SJCRH30 (cell line): ENCODE results near the gene CDK4. TPM values are rescaled to one million over a fixed set of nuclear protein-coding genes. Genes with fewer than 3 reads are reported as not detected.
A peak's percentile ranks its signal among the peaks of the same experiment; 100 is the strongest.

Experiments
- DNase-seq, 2 experiments: peaks; one replicate each; pipeline ENCODE4 v3.0.0-alpha.2; 2015 to 2020
- H3K27ac ChIP-seq: fragments of 250-450 bp; sonication (Bioruptor Pico); 2 replicates; pipeline ENCODE4 v1.5.1; 2020; ENCODE audit warnings: mild to moderate bottlenecking, moderate library complexity
- H3K27me3 ChIP-seq: fragments of 250-450 bp; sonication (Bioruptor Pico); 2 replicates; pipeline ENCODE4 v1.5.1; 2020; ENCODE audit warnings: mild to moderate bottlenecking, moderate library complexity
- H3K36me3 ChIP-seq: fragments of 250-450 bp; sonication (Bioruptor Pico); 2 replicates; pipeline ENCODE4 v1.5.1; 2020; ENCODE audit warnings: mild to moderate bottlenecking, moderate library complexity
- H3K4me1 ChIP-seq: fragments of 250-450 bp; sonication (Bioruptor Pico); 2 replicates; pipeline ENCODE4 v1.5.1; 2020; ENCODE audit warnings: mild to moderate bottlenecking, moderate library complexity
- H3K4me3 ChIP-seq: fragments of 250-450 bp; sonication (Bioruptor Pico); 2 replicates; pipeline ENCODE4 v1.5.1; 2020; ENCODE audit warnings: mild to moderate bottlenecking, moderate library complexity
- H3K9me3 ChIP-seq: fragments of 250-450 bp; sonication (Bioruptor Pico); replicated peaks from 2 replicates; pipeline ENCODE4 v1.5.1; 2020; ENCODE audit warnings: mild to moderate bottlenecking, moderate library complexity
- total RNA-seq: library from RNA; depleted of rRNA; stranded (reverse); fragments of >200 nt; shearing (Covaris generic); gene quantifications from 2 replicates; pipeline ENCODE4 v1.2.3, GENCODE V29; 2014

The CDK4 gene
- total RNA-seq, 1 experiment from 2014 or later = 5,376 TPM

DNA sequence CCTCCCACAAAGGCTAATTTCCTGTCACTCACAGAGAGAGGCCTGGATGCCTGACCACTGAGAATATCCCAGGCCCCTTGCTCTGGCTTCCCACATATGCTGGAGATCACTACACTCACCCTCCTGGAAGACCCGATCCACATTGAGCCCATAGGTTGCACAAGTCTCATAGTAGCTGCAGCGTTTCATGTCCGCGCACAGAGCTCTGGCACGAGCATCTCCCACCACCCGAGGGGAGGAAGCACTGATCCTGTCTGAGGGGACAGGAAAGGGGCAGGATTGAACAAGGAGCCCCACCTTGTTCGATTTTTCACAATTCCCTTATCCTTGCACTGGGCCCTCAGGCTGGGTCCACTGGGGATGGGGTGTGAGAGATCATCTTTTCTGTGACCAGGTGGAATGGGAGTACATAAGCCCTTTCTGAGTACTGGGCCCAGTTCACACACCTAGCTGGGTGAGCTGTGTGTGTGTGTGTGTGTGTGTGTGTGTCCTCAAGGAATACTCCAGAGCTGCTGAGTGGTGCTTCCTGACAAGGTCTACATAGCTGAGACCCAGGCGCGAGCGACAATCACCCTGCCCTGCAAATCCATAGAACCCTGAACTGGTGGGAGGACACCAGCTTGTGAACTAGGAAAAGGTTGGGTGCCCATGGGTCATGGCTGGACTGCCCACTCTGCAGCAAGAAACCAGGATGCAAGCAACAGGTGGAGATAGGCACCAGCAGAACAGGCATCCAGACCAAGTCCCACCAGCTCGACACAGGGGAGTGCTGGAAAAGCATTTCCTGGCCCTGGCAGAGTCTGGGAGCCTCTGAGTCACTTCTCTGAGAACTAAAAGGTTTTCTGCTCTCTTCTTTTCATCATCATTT lies 19.1 kb downstream of the CDK4 start:
- Histone ChIP-seq H3K4me1 (peaks cover 33% of the 10 kb centered on the region), H3K36me3 (no peaks in the 10 kb centered on the region), H3K27ac (no peak overlapping the region), H3K27me3 (peaks cover 16% of the 10 kb centered on the region), H3K4me3 (no peak overlapping the region), H3K9me3 (no peaks in the 10 kb centered on the region)
- DNase-seq = no peak

DNA sequence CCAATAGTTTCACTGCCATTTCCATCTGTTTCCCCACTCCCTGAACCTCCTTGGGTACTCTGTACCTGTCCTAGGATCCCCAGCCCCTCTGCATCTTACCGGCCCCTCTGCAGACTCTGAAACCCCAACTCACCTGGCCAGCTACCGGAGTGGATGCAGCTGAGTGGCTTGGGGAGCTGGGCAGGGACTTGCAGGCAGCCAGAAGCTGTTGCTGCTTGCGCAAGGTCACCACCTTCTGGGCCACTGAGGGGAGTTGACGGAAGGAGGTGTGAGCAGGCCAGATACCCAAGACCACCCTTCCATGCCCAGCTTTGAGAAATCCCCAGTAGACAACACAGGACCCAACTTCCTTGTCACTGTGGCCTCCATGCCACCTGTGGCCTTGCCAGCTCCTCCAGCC lies 19.8 kb downstream of the CDK4 start:
- Histone ChIP-seq H3K27me3 (peaks cover 9% of the 10 kb centered on the region), H3K4me1 (peaks cover 30% of the 10 kb centered on the region), H3K36me3 (no peaks in the 10 kb centered on the region), H3K9me3 (no peaks in the 10 kb centered on the region), H3K27ac (no peak overlapping the region), H3K4me3 (no peak overlapping the region)
- peak in 1 of 2 experiments; percentile 73 for DNase-seq

DNA sequence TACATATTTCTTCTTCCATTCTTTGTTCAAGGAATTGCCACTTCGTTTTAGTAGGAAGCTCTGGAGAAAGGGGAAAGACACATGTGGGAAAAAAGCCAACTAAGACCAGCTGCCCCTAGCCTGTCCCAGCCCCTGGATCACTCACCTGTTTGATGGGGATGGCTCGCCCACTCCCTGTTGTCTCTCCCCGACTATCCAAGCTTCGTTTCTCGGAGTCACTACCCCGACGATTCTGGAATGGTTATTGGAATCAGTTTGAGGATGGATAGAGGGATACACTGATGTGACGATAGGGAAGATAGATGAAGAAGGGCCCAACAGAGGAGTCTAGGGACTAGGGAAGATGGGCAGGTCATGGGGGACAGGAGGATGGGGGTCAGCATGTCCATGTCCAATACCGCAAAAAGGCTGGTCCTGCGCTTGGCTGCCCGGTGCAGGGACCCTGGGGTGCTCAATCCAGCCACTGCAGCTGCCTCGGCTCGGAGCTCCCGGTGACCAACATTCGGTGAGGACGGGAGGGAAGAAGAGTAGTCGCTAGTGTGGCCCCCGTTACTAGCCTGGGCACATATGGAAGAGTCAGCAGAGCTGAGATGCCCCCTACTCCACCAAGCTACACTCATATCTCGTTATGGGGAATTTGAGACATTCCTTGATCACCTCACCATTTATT lies 20.6 kb downstream of the CDK4 start:
- peaks cover 1% of the 10 kb centered on the region for H3K27me3 ChIP-seq
- H3K27ac ChIP-seq = no peak overlapping the region
- DNase-seq = no peak
- peaks cover 23% of the 10 kb centered on the region for H3K4me1 ChIP-seq
- no peaks in the 10 kb centered on the region for H3K36me3 ChIP-seq
- H3K4me3 ChIP-seq = no peak overlapping the region
- no peaks in the 10 kb centered on the region for H3K9me3 ChIP-seq

DNA sequence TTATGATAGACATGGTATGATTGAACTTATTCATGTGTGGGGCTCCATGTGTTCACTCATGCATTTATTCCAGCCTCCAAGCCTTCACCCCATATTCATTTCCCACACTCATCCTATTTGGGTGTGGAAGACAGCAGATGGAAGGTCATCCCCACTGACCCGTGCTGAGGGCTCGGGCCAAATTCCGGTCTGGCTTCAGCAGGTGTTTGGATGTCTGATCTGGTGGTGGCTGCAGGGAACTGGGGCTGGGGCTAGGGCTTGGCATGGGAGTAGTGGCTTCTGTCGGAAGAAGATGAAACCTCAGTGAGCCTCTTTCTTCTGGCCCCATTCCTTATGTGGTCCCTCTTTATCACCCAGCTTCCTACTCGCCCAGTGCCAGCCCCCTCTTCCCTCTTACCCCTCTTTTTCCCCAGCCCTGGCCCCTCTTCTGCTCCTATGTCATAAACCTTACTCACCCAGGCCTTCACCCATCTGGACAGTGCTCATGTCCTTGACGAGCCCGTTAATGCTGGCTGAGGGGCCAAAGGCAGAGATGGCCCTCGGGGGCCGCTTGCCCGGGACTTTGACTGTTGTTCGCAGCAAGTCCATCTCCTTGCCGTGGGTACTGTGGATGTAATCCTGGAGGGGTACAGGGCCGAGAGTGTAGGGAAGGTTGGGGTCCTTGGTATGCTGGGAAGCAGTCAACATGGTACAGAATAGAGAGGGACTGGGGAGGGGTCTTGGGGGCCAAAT lies 21.6 kb downstream of the CDK4 start:
- no peak overlapping the region for H3K27ac ChIP-seq
- no peak overlapping the region for H3K4me3 ChIP-seq
- no peaks in the 10 kb centered on the region for H3K36me3 ChIP-seq
- H3K9me3 ChIP-seq = no peaks in the 10 kb centered on the region
- no peaks in the 10 kb centered on the region for H3K27me3 ChIP-seq
- H3K4me1 ChIP-seq = peaks cover 15% of the 10 kb centered on the region
- DNase-seq = no peak

DNA sequence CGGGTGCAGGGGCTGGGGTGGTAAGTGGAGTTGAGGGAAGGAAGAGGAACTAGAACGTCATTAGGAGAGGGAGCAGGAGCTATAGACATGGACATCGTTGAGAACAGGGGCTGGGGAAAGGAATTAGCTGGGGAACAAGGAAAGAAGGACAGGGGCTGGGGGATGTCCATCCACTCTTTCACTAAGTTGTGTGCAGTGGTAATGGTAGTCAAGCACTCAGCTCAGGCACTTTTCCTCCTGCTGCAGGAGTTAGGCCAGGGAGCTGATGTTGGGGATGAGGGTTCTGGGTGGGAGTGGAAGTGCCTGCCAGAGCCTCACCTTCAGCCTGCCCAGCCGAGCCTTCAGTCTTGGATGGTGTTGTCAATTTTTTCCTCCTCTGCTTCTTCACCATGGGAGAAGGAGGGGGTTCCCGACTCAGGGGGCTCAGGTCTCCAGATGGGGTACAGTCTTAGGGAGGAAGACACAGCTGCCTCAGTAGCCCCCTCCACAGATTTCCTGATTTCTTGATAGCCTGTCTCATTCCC lies 22.7 kb downstream of the CDK4 start:
- Histone ChIP-seq H3K4me3 (no peak overlapping the region), H3K27ac (no peak overlapping the region), H3K9me3 (no peaks in the 10 kb centered on the region), H3K36me3 (no peaks in the 10 kb centered on the region), H3K4me1 (peaks cover 4% of the 10 kb centered on the region), H3K27me3 (no peaks in the 10 kb centered on the region)
- DNase-seq = peak in 1 of 2 experiments; percentile 70

DNA sequence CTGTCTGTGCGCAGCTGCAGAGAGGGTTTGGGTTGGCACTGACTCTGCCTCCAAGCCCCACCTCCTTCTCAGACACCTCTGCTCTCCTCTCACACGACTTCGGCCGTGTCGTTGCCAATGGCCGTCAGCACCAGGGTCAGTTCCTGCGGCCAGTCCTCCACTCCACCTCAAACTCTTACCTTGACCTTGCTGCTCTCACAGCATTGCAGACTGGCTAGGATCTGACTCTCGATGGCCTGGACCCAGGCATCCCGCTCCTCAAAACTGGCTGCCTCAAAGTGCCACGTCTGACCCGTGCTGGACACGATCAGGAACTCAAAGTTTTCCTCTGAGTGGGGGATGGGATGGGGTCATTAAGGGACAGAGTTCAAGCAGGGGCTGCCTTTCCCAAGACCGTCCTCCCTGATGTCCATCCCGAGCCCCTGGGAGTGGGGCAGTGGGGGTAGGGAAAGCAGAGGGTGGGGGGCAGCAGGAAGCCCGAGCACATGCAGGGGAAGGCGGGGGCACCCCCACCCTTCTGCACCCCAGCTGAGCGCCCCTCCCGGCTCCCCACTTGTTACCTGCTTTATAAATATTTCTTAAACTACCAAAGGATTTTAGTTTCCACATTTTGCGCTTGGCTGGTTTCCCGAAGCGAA lies 24.2 kb downstream of the CDK4 start:
- Histone ChIP-seq H3K27me3 (no peaks in the 10 kb centered on the region), H3K36me3 (no peaks in the 10 kb centered on the region), H3K4me3 (no peak overlapping the region), H3K27ac (no peak overlapping the region), H3K4me1 (no peaks in the 10 kb centered on the region; the same call in 1 of the 2 replicates), H3K9me3 (no peaks in the 10 kb centered on the region)
- DNase-seq = peak; percentile 82 to 83

DNA sequence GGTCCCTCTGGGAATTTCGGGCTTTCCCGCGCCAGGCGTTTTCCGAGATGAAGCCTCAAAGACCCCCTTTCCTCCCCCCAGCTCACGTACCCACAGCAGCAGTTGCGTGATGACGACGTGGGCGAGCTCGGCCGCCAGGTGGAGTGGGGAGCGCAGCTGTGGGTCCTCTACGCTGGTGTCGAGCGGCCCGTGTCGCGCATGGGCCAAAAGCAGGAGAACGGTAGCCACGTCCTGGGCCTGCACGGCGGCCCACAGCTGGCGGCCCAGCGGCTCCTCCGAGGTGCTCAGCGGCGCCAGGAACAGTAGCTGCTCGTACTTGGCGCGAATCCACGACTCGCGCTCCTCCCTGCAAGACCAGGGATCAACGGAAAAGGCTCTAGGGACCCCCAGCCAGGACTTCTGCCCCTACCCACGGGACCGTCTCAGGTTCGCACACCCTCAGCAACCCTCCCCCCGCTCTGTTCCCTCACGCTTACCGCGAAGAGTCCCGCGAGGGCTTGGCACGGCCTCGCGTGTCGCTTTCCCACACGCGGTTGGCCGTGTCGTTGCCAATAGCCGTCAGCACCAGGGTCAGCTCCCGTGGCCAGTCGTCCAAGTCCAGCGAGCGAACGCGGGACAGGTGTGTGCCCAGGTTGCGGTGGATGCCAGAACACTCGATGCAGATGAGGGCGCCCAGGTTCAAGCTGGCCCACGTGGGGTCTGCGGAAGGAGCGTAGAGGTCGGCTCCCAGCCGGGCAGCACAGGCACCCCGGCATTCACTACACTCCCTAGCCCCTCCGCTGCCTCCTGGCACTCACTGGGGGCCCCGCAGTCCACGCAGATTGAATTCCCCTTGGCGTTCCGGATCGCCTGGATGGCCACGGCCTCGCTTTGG lies 25.0 kb downstream of the CDK4 start:
- Histone ChIP-seq H3K27me3 (no peaks in the 10 kb centered on the region), H3K4me3 (peak overlapping the region; percentile 73)

DNA sequence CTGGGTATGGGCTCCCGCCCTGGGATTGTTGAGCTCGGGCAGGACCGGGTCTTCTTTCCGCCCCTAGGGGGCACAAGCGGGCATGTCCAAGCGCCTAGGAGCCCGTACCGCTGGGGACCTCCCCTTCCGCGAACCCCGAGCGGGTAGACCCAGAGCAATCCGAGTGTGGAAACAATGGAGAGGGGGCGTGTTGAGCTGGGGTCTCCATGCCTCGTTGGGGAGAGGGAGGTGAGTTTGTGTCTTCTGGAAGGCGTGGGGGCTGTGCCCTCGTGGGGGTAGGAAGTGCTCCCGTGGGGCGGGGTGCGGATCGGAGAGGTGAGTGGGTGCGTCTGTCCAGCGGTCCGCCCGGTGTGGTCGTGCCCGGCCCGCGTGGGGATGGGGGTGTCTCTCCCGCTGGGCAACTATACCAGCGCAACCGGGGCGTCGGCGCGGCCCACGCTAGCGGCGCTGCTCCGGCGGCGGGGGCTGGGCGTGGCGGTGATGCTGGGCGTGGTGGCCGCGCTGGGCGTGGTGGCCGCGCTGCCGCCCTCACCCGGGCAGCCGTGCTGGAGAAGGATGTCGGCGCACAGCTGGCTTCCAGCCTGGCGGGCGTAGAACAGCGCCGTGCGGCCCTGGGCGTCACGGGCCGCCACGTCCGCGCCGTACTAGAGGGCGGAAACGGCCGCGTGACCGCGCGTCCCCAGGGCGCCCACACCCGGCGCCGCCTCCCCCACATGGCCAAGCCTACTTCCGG lies 25.8 kb downstream of the CDK4 start:
- Histone ChIP-seq H3K36me3 (peaks cover 6% of the 10 kb centered on the region), H3K4me3 (peak overlapping the region; percentile 73), H3K9me3 (no peaks in the 10 kb centered on the region), H3K4me1 (no peaks in the 10 kb centered on the region; the same call in 1 of the 2 replicates), H3K27me3 (no peaks in the 10 kb centered on the region), H3K27ac (peak overlapping the region; percentile 79)
- DNase-seq = peak; percentile 100

More for the DNA sequence above, 25.0 kb downstream of the CDK4 start:
- no peaks in the 10 kb centered on the region for H3K36me3 ChIP-seq
- no peaks in the 10 kb centered on the region; the same call in 1 of the 2 replicates for H3K4me1 ChIP-seq
- peak; percentile 88 to 90 for DNase-seq
- no peaks in the 10 kb centered on the region for H3K9me3 ChIP-seq
- H3K27ac ChIP-seq = peak overlapping the region; percentile 79

DNA sequence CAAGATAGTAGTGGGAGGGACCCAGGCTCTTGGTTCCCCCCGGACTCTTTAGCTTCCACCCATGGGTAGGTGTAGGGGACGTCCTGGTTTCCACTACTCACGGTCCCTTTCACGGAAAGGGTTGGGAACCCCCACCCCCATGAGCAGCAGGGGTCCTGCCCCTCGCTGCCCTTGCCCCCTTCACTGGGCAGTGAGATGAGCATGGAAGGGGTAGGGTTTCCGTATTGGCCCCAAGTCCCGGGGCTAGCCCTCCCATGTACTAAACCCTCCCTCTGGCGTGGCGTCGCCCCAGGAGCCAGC lies 26.3 kb downstream of the CDK4 start:
- no peak for DNase-seq
- H3K9me3 ChIP-seq = no peaks in the 10 kb centered on the region
- peaks cover 11% of the 10 kb centered on the region for H3K36me3 ChIP-seq
- H3K27ac ChIP-seq = peak overlapping the region; percentile 79
- no peaks in the 10 kb centered on the region for H3K27me3 ChIP-seq
- no peaks in the 10 kb centered on the region; the same call in 1 of the 2 replicates for H3K4me1 ChIP-seq
- peak overlapping the region; percentile 73 for H3K4me3 ChIP-seq

DNA sequence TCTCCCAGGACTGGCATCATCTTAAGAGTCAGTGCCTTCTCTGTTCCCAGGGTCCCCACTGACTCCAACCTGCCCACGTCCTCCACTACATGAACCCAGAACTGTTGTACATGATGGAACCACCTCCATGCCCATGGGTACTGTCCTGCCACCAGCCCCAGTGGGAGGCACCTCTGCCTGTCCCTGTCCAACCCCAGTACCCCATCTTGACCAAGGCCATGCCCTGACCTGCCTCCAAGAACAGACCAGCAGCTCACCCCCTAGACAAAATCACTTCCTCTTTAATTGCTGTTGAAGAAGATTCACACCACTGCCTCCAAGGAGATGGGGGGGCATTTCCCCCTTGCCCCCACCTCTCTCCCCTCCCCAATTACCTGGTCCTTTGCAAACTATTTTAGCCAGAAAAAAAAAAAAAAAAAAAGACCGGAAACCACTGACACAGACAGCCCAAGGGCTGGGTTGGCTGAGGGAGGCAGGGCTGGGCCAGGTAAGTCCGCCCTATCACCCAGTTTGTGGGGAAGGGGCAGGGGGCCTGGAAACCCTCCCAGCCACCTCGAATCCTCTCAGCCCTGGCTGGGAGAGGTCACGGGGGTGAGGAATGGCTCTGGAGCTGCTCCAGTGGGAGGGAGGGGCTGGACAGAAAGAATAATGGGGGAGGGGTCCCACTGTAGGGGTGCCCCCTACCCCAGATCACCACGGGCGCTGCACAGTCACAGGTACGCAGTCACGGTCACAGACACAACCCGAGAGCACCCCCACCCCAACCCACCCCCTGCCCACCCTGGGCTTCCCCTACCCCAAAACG lies 27.0 kb downstream of the CDK4 start:
- Histone ChIP-seq H3K27me3 (no peaks in the 10 kb centered on the region), H3K27ac (no peak overlapping the region), H3K9me3 (no peaks in the 10 kb centered on the region), H3K36me3 (peaks cover 17% of the 10 kb centered on the region), H3K4me1 (no peaks in the 10 kb centered on the region; the same call in 1 of the 2 replicates), H3K4me3 (no peak overlapping the region)
- DNase-seq = peak; percentile 75 to 76

DNA sequence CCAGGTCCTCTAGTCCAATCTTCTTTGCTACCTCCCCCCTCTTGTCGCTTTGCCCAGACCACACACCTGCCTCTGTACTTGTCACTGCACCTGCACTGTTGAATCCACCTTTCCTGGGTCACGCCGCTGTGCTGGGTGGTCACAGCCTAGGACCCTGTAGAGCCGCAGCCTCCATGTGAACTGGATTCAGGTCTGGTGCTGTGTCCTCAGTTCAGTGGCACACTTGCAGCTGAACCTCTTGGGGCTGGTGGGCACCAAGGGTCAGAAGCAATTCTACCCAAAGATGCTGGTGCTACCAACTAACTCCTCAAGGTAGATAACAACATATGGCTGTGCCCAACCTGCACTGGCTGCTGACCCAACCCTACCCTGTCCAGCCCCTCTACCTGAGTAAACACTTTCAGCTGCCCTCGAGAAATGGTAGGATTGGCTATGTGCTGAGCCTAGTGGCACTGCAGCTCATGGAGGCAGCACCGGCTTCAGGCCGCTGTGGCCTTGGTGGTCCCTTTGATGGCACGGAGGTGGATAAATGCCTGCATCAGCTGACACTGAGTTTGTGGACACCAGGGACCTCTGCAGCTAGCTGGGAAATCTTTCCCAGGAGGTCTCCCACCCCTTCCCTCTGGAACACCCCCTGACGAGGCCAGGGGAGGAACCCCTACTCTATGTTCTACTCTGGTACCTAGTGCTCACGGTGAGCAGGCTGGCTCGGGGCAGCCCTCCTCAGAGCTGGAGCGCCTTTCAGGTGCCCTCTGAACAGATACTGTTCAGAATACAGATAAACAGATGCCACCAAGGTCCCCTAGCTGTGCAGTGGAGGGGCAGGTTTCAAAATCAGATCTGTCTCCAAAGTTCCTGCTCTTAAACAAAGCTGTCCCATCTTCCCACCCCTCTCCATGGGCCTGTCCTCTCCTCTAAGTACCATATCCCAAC lies 27.8 kb downstream of the CDK4 start:
- peak; percentile 72 to 78 for DNase-seq
- H3K4me3 ChIP-seq = no peak overlapping the region
- no peaks in the 10 kb centered on the region for H3K27me3 ChIP-seq
- H3K4me1 ChIP-seq = no peaks in the 10 kb centered on the region; the same call in 1 of the 2 replicates
- no peak overlapping the region for H3K27ac ChIP-seq
- H3K36me3 ChIP-seq = peaks cover 26% of the 10 kb centered on the region
- H3K9me3 ChIP-seq = no peaks in the 10 kb centered on the region

DNA sequence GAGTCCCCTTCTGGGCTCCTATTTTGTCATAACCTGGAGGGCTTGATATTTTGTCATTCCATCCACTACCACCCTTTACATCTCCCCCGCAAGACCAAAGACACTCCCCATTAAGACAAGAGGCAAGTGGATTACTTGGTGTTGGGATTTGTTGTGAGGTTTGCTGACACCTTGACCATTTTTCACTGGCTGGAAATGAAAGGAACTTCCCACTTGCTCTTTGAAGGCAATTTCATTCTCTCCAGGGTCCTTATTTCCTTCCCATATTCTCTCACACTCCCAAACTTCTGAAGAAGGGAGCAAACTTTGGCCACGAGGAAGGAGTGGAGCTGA lies 28.5 kb downstream of the CDK4 start:
- Histone ChIP-seq H3K27me3 (no peaks in the 10 kb centered on the region), H3K4me1 (no peaks in the 10 kb centered on the region; the same call in 1 of the 2 replicates), H3K27ac (no peak overlapping the region), H3K36me3 (peaks cover 33% of the 10 kb centered on the region), H3K9me3 (no peaks in the 10 kb centered on the region), H3K4me3 (no peak overlapping the region)
- DNase-seq = peak in 1 of 2 experiments; percentile 72
